GM19043 (cell line): ENCODE data around the gene PIGU.

ENCODE experiments used
- ATAC-seq: cut with Tn5 transposase; IDR thresholded peaks from one replicate; pipeline ENCODE4 v1.9.1; 2021; ENCODE audit warnings: low read depth; ENCODE audit not compliant: unreplicated experiment

The PIGU gene

GRCh38 chr20:34561661-34562060 is 115.2 kb downstream of the PIGU start:
- ATAC-seq, result no peak

- no peak for ATAC-seq
Measured at GRCh38 chr20:34560614-34561013, 116.3 kb downstream of the PIGU start.

GRCh38 chr20:34560141-34560523 is 116.8 kb downstream of the PIGU start:
- ATAC-seq, result no peak

- no peak for ATAC-seq
Measured at GRCh38 chr20:34559311-34560140, 117.4 kb downstream of the PIGU start.

- ATAC-seq, result no peak
Measured at GRCh38 chr20:34558320-34559218, 118.3 kb downstream of the PIGU start, which contains the start of gene MAP1LC3A. Gene MAP1LC3A, plus strand, starts transcription at chr20:34558718. Its CDS starts 151 bp downstream, at chr20:34558869.

GRCh38 chr20:34557936-34558319 is 119.0 kb downstream of the PIGU start:
- ATAC-seq, result no peak

GRCh38 chr20:34553366-34553867 is 123.5 kb downstream of the PIGU start:
- no peak for ATAC-seq

GRCh38 chr20:34552569-34552968 is 124.3 kb downstream of the PIGU start:
- no peak for ATAC-seq

GRCh38 chr20:34549929-34550305 is 127.0 kb downstream of the PIGU start:
- ATAC-seq, result no peak

GRCh38 chr20:34549291-34549928 is 127.5 kb downstream of the PIGU start:
- ATAC-seq, result no peak

GRCh38 chr20:34547844-34548613 is 128.9 kb downstream of the PIGU start:
- ATAC-seq, result no peak

GRCh38 chr20:34546751-34547181 is 130.1 kb downstream of the PIGU start:
- no peak for ATAC-seq

- ATAC-seq, result no peak
Measured at GRCh38 chr20:34544109-34544796, 132.6 kb downstream of the PIGU start.

- ATAC-seq, result no peak
Measured at GRCh38 chr20:34543463-34544056, 133.3 kb downstream of the PIGU start.

- ATAC-seq, result no peak
Measured at GRCh38 chr20:34542439-34542838, 134.5 kb downstream of the PIGU start.

GRCh38 chr20:34541917-34542316 is 135.0 kb downstream of the PIGU start:
- ATAC-seq, result no peak

- no peak for ATAC-seq
Measured at GRCh38 chr20:34541264-34541901, 135.5 kb downstream of the PIGU start.

- no peak for ATAC-seq
Measured at GRCh38 chr20:34540596-34541263, 136.2 kb downstream of the PIGU start.
